ENCODE measurements around the gene BMF. TPM values are rescaled to one million over a fixed set of nuclear protein-coding genes. Genes with fewer than 3 reads are reported as not detected.
"Not testable (repeated sequence)": the region's sequence is repeated elsewhere in the genome, so short reads cannot be mapped to it uniquely, and the experiment has no call there.

BMF gene
- total and polyA plus RNA-seq, 2 experiments from 2014 or later, result 15.9 to 41.8 TPM

- no peaks in the 10 kb centered on the region for H3K4me1 ChIP-seq (ENCODE audit: insufficient read depth)
Measured at GRCh38 chr15:40125950-40126349, 17.3 kb upstream of the BMF start.

GRCh38 chr15:40124807-40125285 lies 16.2 kb upstream of the BMF start:
- H4K20me1 ChIP-seq (ENCODE audit: insufficient read depth, poor library complexity, severe bottlenecking); H3K9me3 ChIP-seq (ENCODE audit: low read depth); H3K4me2 ChIP-seq; DNase-seq (ENCODE audit: low spot score); H3K79me2 ChIP-seq; H2AFZ ChIP-seq; H3K36me3 ChIP-seq (replicated peaks; ENCODE audit: insufficient read depth, low read depth); H3K4me1 ChIP-seq (ENCODE audit: insufficient read depth); H3K4me3 ChIP-seq; H3K9me2 ChIP-seq (replicated peaks; ENCODE audit: insufficient read depth); H3K27ac ChIP-seq; H3K27me3 ChIP-seq: not testable (repeated sequence)
- WGBS (ENCODE audit: low lambda C conversion rate, missing lambda C conversion rate), result 47% methylated on average over 5 of the region's 5 CpGs

More at GRCh38 chr15:40125950-40126349, 17.3 kb upstream of the BMF start:
- no peaks in the 10 kb centered on the region for H3K79me2 ChIP-seq
- H3K36me3 ChIP-seq (replicated peaks; ENCODE audit: insufficient read depth, low read depth), result no peaks in the 10 kb centered on the region
- H3K9me2 ChIP-seq (replicated peaks; ENCODE audit: insufficient read depth), result no peaks in the 10 kb centered on the region
- TF ChIP-seq EZH2phosphoT487 (IDR thresholded peaks at IDR 0.05; ENCODE audit: low read depth, severe bottlenecking, unreplicated experiment) (no peak), CTCF (IDR thresholded peaks at IDR 0.05; ENCODE audit: poor library complexity) (no peak), EZH2 (IDR thresholded peaks at IDR 0.05; ENCODE audit: borderline replicate concordance) (no peak)
- H3K9me3 ChIP-seq (ENCODE audit: low read depth), result no peaks in the 10 kb centered on the region
- no peak overlapping the region for H2AFZ ChIP-seq
- H4K20me1 ChIP-seq (ENCODE audit: insufficient read depth, poor library complexity, severe bottlenecking), result no peaks in the 10 kb centered on the region
- 95% methylated on average over 7 of the region's 7 CpGs for WGBS (ENCODE audit: low lambda C conversion rate, missing lambda C conversion rate)
- no peak overlapping the region for H3K27ac ChIP-seq
- no peak for DNase-seq (ENCODE audit: low spot score)
- H3K4me3 ChIP-seq, result no peak overlapping the region
- H3K4me2 ChIP-seq, result no peak overlapping the region
- peaks cover 3% of the 10 kb centered on the region for H3K27me3 ChIP-seq

GRCh38 chr15:40124333-40124732 lies 15.7 kb upstream of the BMF start:
- H3K27ac ChIP-seq; H3K4me3 ChIP-seq; H2AFZ ChIP-seq; H3K79me2 ChIP-seq; H3K4me1 ChIP-seq (ENCODE audit: insufficient read depth); H4K20me1 ChIP-seq (ENCODE audit: insufficient read depth, poor library complexity, severe bottlenecking); H3K4me2 ChIP-seq; H3K27me3 ChIP-seq; H3K9me3 ChIP-seq (ENCODE audit: low read depth); DNase-seq (ENCODE audit: low spot score); H3K9me2 ChIP-seq (replicated peaks; ENCODE audit: insufficient read depth); H3K36me3 ChIP-seq (replicated peaks; ENCODE audit: insufficient read depth, low read depth): not testable (repeated sequence)
- 77% methylated on average over 3 of the region's 3 CpGs for WGBS (ENCODE audit: low lambda C conversion rate, missing lambda C conversion rate)

- H3K36me3 ChIP-seq (replicated peaks; ENCODE audit: insufficient read depth, low read depth); H3K27me3 ChIP-seq; H2AFZ ChIP-seq; H4K20me1 ChIP-seq (ENCODE audit: insufficient read depth, poor library complexity, severe bottlenecking); H3K27ac ChIP-seq; H3K9me2 ChIP-seq (replicated peaks; ENCODE audit: insufficient read depth); H3K79me2 ChIP-seq; H3K4me1 ChIP-seq (ENCODE audit: insufficient read depth); H3K9me3 ChIP-seq (ENCODE audit: low read depth); H3K4me3 ChIP-seq; DNase-seq (ENCODE audit: low spot score); H3K4me2 ChIP-seq: not testable (repeated sequence)
- 90% methylated on average over 5 of the region's 5 CpGs for WGBS (ENCODE audit: low lambda C conversion rate, missing lambda C conversion rate)
Measured at GRCh38 chr15:40123863-40124262, 15.2 kb upstream of the BMF start.

GRCh38 chr15:40122989-40123388 lies 14.3 kb upstream of the BMF start:
- not testable (repeated sequence) for H3K36me3 ChIP-seq (replicated peaks; ENCODE audit: insufficient read depth, low read depth); H3K4me1 ChIP-seq (ENCODE audit: insufficient read depth); H3K4me3 ChIP-seq; H2AFZ ChIP-seq; H3K79me2 ChIP-seq; H3K9me3 ChIP-seq (ENCODE audit: low read depth); H4K20me1 ChIP-seq (ENCODE audit: insufficient read depth, poor library complexity, severe bottlenecking); DNase-seq (ENCODE audit: low spot score); H3K4me2 ChIP-seq; H3K27me3 ChIP-seq; H3K9me2 ChIP-seq (replicated peaks; ENCODE audit: insufficient read depth); H3K27ac ChIP-seq
- 100% methylated on average over 1 of the region's 1 CpG for WGBS (ENCODE audit: low lambda C conversion rate, missing lambda C conversion rate)

All from hepatocyte (in vitro differentiated cells).